HepG2 (cell line): ENCODE data around the gene OGFOD3. TPM values are rescaled to one million over a fixed set of nuclear protein-coding genes. Genes with fewer than 3 reads are reported as not detected.
A peak's percentile ranks its signal among the peaks of the same experiment; 100 is the strongest.

ENCODE experiments used
- ARID2 ChIP-seq: sonication (generic); formaldehyde crosslinking; IDR thresholded peaks from 2 replicates; pipeline ENCODE4 v1.8.1; 2022; ENCODE audit warnings: mild to moderate bottlenecking, missing genetic modification reagents, borderline replicate concordance
- CC2D1A ChIP-seq: sonication (generic); formaldehyde crosslinking; IDR thresholded peaks from 2 replicates; pipeline ENCODE4 v1.8.1; 2023; ENCODE audit warnings: mild to moderate bottlenecking, missing genetic modification reagents
- FOXA3 ChIP-seq: IDR thresholded peaks from 2 replicates; pipeline ENCODE4 v1.6.1; 2016; ENCODE audit warnings: missing genetic modification reagents, missing compliant biosample characterization
- HNF1B ChIP-seq: sonication (generic); formaldehyde crosslinking; IDR thresholded peaks from 2 replicates; pipeline ENCODE4 v1.5.1; 2020; ENCODE audit warnings: mild to moderate bottlenecking, moderate library complexity, missing genetic modification reagents
- ISL2 ChIP-seq: sonication (generic); formaldehyde crosslinking; IDR thresholded peaks from 2 replicates; pipeline ENCODE4 v1.5.0; 2020; ENCODE audit warnings: missing genetic modification reagents
- KMT2A ChIP-seq: sonication (generic); formaldehyde crosslinking; IDR thresholded peaks from 2 replicates; pipeline ENCODE4 v1.4.0; 2020; ENCODE audit warnings: missing genetic modification reagents
- MIER3 ChIP-seq: IDR thresholded peaks from 2 replicates; pipeline ENCODE4 v1.6.1; 2016; ENCODE audit warnings: missing compliant biosample characterization, borderline replicate concordance
- MTERF4 ChIP-seq: sonication (generic); formaldehyde crosslinking; IDR thresholded peaks from 2 replicates; pipeline ENCODE4 v1.8.0; 2023; ENCODE audit warnings: mild to moderate bottlenecking, missing genetic modification reagents
- NKX3-1 ChIP-seq: sonication (generic); formaldehyde crosslinking; IDR thresholded peaks from 2 replicates; pipeline ENCODE4 v1.5.0; 2020; ENCODE audit warnings: missing genetic modification reagents
- PTBP1 ChIP-seq: fragments of 200-400 bp; formaldehyde crosslinking; IDR thresholded peaks from 2 replicates; pipeline ENCODE4 v1.6.1; 2018; ENCODE audit warnings: low read length, low read depth; ENCODE audit not compliant: poor library complexity, severe bottlenecking
- RAD21 ChIP-seq: fragments of 450-650 bp; formaldehyde crosslinking; IDR thresholded peaks from 2 replicates; pipeline ENCODE4 v1.5.0; 2020; ENCODE audit warnings: mild to moderate bottlenecking
- SSRP1 ChIP-seq: IDR thresholded peaks from 2 replicates; pipeline ENCODE4 v1.6.1; 2016; ENCODE audit warnings: control low read depth
- TAF15 ChIP-seq: fragments of 200-400 bp; formaldehyde crosslinking; IDR thresholded peaks from one replicate; pipeline ENCODE4 v1.6.1; 2018; ENCODE audit warnings: mild to moderate bottlenecking, low read depth, low read length; ENCODE audit not compliant: poor library complexity, severe bottlenecking
- TBX2 ChIP-seq: sonication (generic); formaldehyde crosslinking; IDR thresholded peaks from 2 replicates; pipeline ENCODE4 v1.5.0; 2020; ENCODE audit warnings: missing genetic modification reagents, mild to moderate bottlenecking, borderline replicate concordance
- TCF7L2 ChIP-seq: IDR thresholded peaks from 2 replicates; pipeline ENCODE4 v1.6.1; 2011; ENCODE audit warnings: mild to moderate bottlenecking, low read depth, low read length, moderate library complexity
- UBTF ChIP-seq: sonication (generic); formaldehyde crosslinking; IDR thresholded peaks from 2 replicates; pipeline ENCODE4 v1.4.0; 2020; ENCODE audit warnings: mild to moderate bottlenecking, missing genetic modification reagents
- XBP1 ChIP-seq: sonication (generic); formaldehyde crosslinking; IDR thresholded peaks from 2 replicates; pipeline ENCODE4 v1.5.0; 2020; ENCODE audit warnings: missing genetic modification reagents
- ZBTB7B ChIP-seq: sonication (generic); formaldehyde crosslinking; IDR thresholded peaks from 2 replicates; pipeline ENCODE4 v1.4.0; 2020; ENCODE audit warnings: missing genetic modification reagents
- ZNF33B ChIP-seq: sonication (generic); formaldehyde crosslinking; IDR thresholded peaks from 2 replicates; pipeline ENCODE4 v1.5.1; 2020; ENCODE audit warnings: mild to moderate bottlenecking, missing genetic modification reagents
- ZNF350 ChIP-seq: sonication (generic); formaldehyde crosslinking; IDR thresholded peaks from 2 replicates; pipeline ENCODE4 v1.4.0; 2020; ENCODE audit warnings: mild to moderate bottlenecking, low read depth, missing genetic modification reagents, borderline replicate concordance
- ZNF468 ChIP-seq: sonication (generic); formaldehyde crosslinking; IDR thresholded peaks from 2 replicates; pipeline ENCODE4 v1.8.0; 2022; ENCODE audit warnings: mild to moderate bottlenecking, moderate library complexity, missing genetic modification reagents
- ZNF597 ChIP-seq: sonication (generic); formaldehyde crosslinking; IDR thresholded peaks from 2 replicates; pipeline ENCODE4 v1.5.0; 2020; ENCODE audit warnings: missing genetic modification reagents
- ZNF790 ChIP-seq: sonication (generic); formaldehyde crosslinking; IDR thresholded peaks from 2 replicates; pipeline ENCODE4 v1.8.0; 2022; ENCODE audit warnings: missing genetic modification reagents, mild to moderate bottlenecking, borderline replicate concordance
- polyA plus RNA-seq, 8 experiments: library from polyadenylated mRNA; depleted of rRNA in 3 of 8; stranded (reverse) in 7 of 8; unstranded in 1 of 8; fragments of >200 nt; fragmentation: Illumina TruSeq in 4 of 8; extraction: Trizol in 4 of 8; gene quantifications; 2 replicates each; pipeline versions ENCODE4 v1.2.1 to v1.2.3, GENCODE V29; 2011 to 2016; ENCODE audit warnings: low read depth in 4 of 8, missing spikeins in 1 of 8, mixed read lengths in 1 of 8; ENCODE audit not compliant: insufficient read depth in 1 of 8
- total RNA-seq, 5 experiments: library from RNA; depleted of rRNA; stranded (reverse); fragments of >200 nt; fragmentation: Illumina TruSeq; extraction: Trizol; gene quantifications; 2 replicates each; pipeline ENCODE4 v1.2.3, GENCODE V29; 2016; ENCODE audit warnings: low read depth in 1 of 5

Gene OGFOD3
- total and polyA plus RNA-seq, 2 of the 13 experiments (the other 11 are each of a cell fraction or from before 2014, with no cell fraction given): 40.0 to 42.1 TPM

GRCh38 chr17:82418001-82418986 lies at the start of gene OGFOD3, which contains the start of gene HEXD (continued):
- TF ChIP-seq MIER3 (CRISPR knock-in tag) (no peak), ZNF33B (CRISPR knock-in tag) (0 out of 2 replicates have a peak, but pooled peaks have one; percentile 9), MTERF4 (CRISPR knock-in tag) (peak; percentile 91; the same call in 1 of the 2 replicates), TCF7L2 (no peak), FOXA3 (CRISPR knock-in tag) (peak; percentile 28; the same call in 1 of the 2 replicates), ZBTB7B (CRISPR knock-in tag) (0 out of 2 replicates have a peak, but pooled peaks have one; percentile 19), ISL2 (CRISPR knock-in tag) (0 out of 2 replicates have a peak, but pooled peaks have one; percentile 1), RAD21 (CRISPR knock-in tag) (peak; percentile 84), KMT2A (CRISPR knock-in tag) (peak; percentile 85), ZNF468 (peak; percentile 70; the same call in 1 of the 2 replicates), TBX2 (peak; percentile 49), ARID2 (CRISPR knock-in tag) (peak; percentile 81; the same call in 1 of the 2 replicates), NKX3-1 (CRISPR knock-in tag) (no peak; the same call in none of the 2 replicates), XBP1 (CRISPR knock-in tag) (no peak), ZNF597 (CRISPR knock-in tag) (no peak; the same call in 1 of the 2 replicates), HNF1B (CRISPR knock-in tag) (0 out of 2 replicates have a peak, but pooled peaks have one; percentile 20), PTBP1 (no peak), TAF15 (peak; percentile 31), SSRP1 (no peak), CC2D1A (CRISPR knock-in tag) (no peak), ZNF350 (no peak), UBTF (CRISPR knock-in tag) (peak; percentile 69), ZNF790 (CRISPR knock-in tag) (peak; percentile 66; the same call in 1 of the 2 replicates)
